ENCODE results near the gene GLP2R.

Gene GLP2R

GRCh38 chr17:9895923-9896322 lies 70.2 kb downstream of the GLP2R start:
- in situ Hi-C loops (cut with HindIII; ENCODE audit: low sequenced_read_pairs): no loop called here

DNA sequence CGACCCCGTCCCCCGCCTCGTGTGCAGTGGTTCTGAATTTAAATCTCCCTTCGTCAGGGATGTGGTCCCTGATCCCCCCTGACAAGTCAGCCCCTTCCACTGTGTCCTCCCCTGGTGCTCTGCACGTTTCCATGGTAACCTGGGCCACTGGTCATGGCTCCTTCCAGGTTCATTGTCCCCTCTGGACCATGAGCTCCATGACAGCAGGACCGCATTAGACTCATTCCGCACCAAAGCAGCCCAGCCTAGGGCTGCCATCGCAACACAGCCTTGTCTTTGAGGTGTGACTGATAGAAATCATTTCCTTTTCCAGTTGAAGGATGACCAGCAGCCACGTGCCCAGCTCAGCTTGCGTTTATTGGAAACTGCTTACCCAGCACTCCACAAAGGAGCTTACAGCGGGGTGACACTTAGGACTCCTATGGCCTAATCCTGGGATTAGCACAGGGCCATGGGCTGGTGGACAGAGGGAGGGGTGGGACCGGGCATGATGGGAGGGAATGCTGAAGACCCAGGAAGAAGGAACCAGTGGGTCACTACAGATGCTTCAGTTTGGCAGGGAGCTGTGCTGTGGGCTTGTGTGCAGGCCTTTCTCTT lies 71.7 kb downstream of the GLP2R start:
- in situ Hi-C loops (cut with HindIII; ENCODE audit: low sequenced_read_pairs): no loop called here

DNA sequence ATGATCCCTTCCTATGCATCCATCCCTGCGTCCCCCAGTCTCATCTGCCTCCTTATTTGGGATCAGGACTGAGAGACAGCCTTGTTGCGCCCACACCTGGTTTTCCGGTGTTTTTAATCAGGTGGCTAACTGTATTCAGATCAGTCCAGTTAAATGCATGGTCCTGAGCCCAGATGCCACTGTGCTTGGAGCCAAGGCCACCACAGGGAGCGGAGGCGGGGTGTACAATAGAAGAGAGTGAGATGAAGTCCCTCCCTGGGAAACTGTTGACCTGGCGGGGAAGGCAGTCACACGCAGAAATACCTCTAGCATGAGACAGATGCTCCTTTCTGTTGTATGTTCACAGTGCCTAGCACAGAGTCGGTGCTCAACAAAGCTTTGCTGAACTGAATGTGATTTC lies 73.1 kb downstream of the GLP2R start:
- in situ Hi-C loops (cut with HindIII; ENCODE audit: low sequenced_read_pairs): no loop called here

- in situ Hi-C loops (cut with HindIII; ENCODE audit: low sequenced_read_pairs): no loop called here
Observed at GRCh38 chr17:9899280-9900043, 73.7 kb downstream of the GLP2R start.

DNA sequence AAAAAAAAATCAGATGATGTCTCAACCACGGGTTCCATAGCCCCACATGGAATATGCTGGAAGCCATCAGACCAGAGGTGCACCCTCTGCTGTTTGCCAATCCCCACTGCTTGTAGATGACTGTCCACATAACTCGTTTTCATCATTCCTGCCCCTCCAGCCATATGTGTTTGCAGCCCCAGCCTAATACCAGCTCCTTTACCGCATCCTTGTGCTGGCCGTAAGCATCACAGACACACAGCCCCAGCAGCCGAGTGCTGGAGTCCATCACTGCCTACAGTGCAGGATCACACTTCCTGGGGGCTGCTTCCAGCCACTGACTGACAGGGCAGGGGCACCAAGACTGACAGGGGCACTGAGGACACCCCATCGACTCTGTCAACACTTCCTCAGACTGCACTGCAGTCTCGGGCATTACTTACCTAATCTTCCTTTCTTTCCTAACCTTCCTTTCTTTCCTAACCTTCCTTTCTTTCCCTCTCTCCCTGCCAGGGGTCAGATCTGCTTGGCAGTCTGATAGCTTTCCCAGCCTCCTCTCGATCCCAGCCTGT lies 74.4 kb downstream of the GLP2R start:
- in situ Hi-C loops (cut with HindIII; ENCODE audit: low sequenced_read_pairs): no loop called here

GRCh38 chr17:9900784-9901183 lies 75.1 kb downstream of the GLP2R start:
- in situ Hi-C loops (cut with HindIII; ENCODE audit: low sequenced_read_pairs): no loop called here

DNA sequence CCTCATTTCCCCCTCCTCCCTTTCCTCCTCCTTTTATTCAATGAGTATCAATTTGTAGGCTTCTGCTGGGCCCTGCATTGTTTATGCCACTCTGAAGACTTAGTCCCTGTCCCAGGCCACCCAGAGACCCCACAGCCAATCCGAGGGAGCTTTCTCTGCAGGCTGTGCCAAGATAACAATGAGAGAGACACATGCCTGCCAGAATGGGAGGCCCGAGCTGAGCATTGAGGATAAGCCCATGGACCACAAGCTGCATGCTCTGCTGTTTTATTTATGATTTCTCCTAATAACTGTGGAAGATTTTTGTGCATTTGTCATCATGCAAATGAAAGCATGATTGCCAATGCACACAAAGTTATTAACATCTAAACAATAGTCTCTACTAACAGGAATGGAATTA lies 76.4 kb downstream of the GLP2R start:
- in situ Hi-C loops (cut with HindIII; ENCODE audit: low sequenced_read_pairs): no loop called here

DNA sequence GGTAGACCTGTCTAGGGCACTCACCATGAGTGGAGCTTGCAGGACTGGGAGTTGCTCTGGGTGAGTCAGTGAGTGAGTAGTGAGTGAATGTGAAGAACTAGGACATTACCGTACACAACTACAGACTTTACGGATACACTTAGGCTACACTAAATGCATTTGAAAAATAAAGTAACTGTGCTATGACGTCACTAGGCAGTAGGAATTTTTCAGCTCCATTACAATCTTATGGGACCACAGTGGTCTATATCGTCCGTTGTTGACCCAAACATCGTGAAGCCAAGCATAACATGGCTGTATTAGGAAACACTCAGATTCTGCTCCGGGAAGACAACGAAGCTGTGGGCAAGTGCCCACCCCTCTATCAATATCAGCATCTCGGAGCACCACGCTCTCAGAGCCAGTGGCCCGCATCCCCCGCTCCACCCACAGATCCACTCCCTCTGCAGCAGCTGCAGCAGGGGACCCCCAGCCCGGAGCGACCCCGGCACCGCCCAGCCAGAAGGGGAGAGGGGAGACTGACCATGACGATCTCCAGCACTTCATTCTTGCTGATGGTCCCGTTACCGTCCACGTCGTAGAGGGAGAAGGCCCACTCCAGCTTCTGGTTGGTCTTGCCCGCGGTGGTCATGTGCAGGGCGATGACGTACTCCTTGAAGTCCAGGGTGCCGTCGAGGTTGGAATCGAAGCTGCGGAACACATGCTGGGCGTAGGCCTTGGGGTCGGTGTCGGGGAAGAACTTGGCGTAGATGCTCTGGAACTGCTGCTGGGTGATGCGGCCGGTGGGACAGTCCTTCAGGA lies 78.8 kb downstream of the GLP2R start:
- in situ Hi-C loops (cut with HindIII; ENCODE audit: low sequenced_read_pairs): no loop called here

DNA sequence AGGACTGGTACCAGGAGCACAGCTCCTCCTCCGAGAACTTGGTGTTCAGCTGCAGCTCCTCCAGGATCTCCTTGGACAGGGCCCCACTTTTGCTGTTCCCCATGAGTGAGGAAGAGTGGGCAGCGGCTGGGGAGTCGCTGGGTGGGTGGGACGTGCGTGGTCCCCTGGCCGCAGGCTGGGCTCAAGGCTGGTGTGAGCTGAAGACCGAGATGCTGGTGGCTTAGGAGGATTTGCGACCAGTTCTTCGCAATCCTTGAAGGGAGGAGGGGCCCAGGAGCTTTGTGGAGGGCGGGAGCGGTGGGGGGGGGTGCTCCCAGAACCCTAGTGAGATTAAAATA lies 79.3 kb downstream of the GLP2R start, which contains the start of gene RCVRN:
Gene RCVRN, minus strand, starts transcription at position 194 of the 338 bp plus-strand sequence. Its CDS starts 91 bp downstream, at position 103.
- in situ Hi-C loops (cut with HindIII; ENCODE audit: low sequenced_read_pairs): no loop called here

DNA sequence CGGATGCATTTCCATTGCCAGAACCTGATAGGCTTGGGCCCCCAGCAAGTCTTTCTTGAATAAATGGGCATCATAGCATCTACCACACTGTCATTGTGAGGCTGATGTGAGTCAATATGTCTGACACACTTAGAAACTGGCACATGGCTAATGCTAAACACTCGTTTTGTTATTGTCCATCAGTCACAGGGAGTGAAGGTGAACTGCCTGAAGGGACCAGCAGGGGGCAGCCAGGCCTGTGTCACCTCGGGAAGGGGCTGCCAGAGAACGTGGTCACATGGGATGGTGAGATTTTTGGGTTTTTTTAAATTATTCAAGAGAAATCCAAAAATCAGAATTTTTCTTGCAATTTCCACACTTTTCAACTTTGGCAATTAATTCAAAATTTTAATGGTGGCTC lies 80.2 kb downstream of the GLP2R start:
- in situ Hi-C loops (cut with HindIII; ENCODE audit: low sequenced_read_pairs): no loop called here

- in situ Hi-C loops (cut with HindIII; ENCODE audit: low sequenced_read_pairs): no loop called here
Observed at GRCh38 chr17:9906616-9907015, 80.9 kb downstream of the GLP2R start.

- in situ Hi-C loops (cut with HindIII; ENCODE audit: low sequenced_read_pairs): no loop called here
Observed at GRCh38 chr17:9907131-9907530, 81.4 kb downstream of the GLP2R start.

DNA sequence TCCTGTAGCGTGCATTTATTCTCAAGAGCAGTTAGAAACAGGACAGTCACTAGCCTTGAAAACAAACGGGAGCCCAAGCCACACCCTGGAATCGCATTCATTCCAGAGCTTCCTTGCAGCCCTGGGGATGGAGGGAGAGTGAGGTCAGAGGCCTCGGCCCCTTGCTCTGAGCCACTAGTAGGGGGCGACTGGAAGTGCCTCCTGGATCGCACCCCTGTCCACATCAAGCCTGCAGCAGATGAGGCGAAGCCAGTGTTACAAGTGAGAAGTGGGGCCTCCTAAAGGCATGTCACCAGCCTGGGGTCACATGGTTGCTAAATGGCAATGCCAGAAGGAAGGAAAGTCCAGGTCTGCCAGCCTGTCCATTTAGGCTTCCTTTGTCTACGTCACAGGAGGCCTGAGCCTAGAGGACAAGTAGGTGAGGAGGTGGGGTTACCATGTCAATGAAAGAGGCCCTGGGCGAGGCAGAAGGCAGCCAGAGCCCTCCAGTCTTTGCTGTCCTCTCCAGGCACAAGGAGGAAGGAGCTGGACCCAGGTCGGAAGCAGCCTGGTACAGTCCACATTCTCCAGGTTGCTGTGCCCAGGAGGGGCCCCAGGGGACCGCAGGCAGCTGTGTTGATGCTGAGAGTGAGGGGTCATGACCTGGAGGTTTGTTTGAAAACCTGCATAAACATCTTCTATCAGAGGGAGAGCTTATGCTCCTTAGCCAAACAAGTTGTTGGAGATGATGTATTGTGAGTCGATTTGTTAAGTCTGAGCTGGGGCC lies 82.3 kb downstream of the GLP2R start:
- in situ Hi-C loops (cut with HindIII; ENCODE audit: low sequenced_read_pairs): no loop called here

GRCh38 chr17:9908649-9909042 lies 82.9 kb downstream of the GLP2R start:
- in situ Hi-C loops (cut with HindIII; ENCODE audit: low sequenced_read_pairs): no loop called here

DNA sequence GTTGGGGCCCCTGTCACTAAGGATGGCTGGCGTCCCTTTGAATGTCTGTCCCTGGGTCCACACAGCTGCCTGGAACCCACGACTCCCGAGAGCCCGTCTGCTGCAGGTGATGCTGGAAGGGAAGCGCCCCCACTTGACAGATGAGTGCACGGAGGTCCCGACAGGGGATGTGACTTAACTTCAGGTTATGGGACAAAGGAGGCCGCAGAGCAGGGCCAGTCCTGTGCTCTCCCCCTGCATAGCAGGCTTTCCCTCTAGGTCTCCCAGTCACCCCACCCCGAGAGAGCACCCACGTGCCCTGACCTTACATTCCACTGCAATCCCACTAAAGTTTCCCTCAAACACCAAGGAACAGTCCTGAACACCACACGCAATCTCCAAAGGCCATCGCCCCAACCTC lies 85.4 kb downstream of the GLP2R start:
- in situ Hi-C loops (cut with HindIII; ENCODE audit: low sequenced_read_pairs): no loop called here

DNA sequence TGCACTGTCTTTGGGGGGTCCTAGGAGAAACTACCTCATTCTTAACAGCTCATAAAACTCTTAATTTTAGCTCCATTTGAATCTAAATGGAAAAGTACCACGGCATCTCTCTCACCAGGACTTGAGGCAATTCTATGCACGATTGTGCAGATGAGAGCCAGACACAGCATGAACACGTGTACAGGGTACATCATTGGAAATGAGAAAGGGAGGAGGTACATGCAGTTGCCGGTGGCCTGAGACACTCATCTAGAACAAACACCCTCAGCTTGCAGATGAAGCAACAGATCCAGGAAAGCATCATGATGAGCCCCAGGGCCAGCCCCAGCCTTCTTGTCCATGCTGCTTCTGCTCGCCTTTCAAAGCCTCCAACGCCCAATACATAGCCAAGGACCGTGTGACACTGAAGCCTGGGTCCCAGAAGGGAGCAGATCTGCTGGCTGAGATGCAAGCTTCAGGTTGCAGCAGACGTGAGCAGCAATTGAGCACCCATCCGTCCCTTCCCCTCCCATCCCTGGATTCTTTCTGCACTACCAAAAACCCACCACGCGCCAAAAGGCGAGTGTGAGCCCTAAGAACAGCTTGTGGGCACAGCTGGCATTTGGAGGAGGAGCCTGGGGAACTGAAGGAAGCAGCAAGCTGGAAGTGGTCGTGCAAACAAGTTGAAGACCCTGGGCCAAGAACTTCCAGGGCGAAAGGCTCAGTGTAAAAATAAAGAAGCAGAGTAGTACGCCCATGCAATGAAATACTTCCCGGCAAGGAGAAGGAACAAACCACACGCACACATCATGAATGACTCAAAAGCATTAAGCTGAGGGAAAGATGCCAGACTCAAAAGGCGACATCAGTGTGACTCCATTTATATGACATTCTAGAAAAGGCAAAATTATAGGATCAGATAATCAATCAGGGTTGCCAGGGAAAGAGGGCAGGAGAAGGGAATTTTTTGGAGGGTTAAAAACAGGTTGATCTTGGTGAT lies 86.7 kb downstream of the GLP2R start:
- in situ Hi-C loops (cut with HindIII; ENCODE audit: low sequenced_read_pairs): no loop called here

- in situ Hi-C loops (cut with HindIII; ENCODE audit: low sequenced_read_pairs): no loop called here
Observed at GRCh38 chr17:9913476-9913875, 87.8 kb downstream of the GLP2R start.

- in situ Hi-C loops (cut with HindIII; ENCODE audit: low sequenced_read_pairs): no loop called here
Observed at GRCh38 chr17:9916108-9916507, 90.4 kb downstream of the GLP2R start.

- in situ Hi-C loops (cut with HindIII; ENCODE audit: low sequenced_read_pairs): no loop called here
Observed at GRCh38 chr17:9917131-9917530, 91.4 kb downstream of the GLP2R start.

DNA sequence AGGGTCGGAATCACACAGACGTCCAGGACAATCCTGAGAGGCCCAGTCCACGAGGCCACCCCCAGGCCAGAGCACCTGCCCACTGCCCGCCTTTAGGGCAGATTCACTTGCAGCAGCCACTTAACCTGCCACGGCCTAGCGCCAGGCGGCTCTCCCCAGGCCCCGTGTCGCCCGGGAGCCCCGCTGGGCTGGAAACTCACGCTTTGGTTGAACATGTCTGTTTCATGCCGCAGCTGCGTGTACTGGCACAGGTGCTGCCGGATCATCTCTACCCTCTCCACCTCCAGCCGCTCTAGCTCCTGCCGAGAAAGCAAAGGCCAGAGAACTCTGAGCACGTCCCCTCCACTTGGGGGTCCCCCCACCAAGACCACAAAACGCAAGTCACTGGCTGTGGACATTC lies 92.1 kb downstream of the GLP2R start:
- in situ Hi-C loops (cut with HindIII; ENCODE audit: low sequenced_read_pairs): no loop called here
